Gastrocnemius medialis (tissue), 4 donors: ENCODE results near the gene HSPB2. TPM values are rescaled to one million over a fixed set of nuclear protein-coding genes. Genes with fewer than 3 reads are reported as not detected.

ENCODE experiments used
- ATAC-seq, 2 donors: fragments of 150-250 bp; one replicate each; pipeline ENCODE4 v1.9.1; 2016
- DNase-seq, 2 donors: peaks; one replicate each; pipeline ENCODE4 v3.0.0-alpha.2; 2019
- H3K27ac ChIP-seq, 4 donors: fragments of 200-600 bp; sonication (generic); 1 replicate in 1 of 4; 2 replicates in 3 of 4; pipeline ENCODE4 v1.5.1; 2016 to 2018; ENCODE audit warnings: mild to moderate bottlenecking in 2 of 4, moderate library complexity in 1 of 4
- H3K27me3 ChIP-seq, 3 donors: fragments of 200-600 bp; sonication (generic) in 2 of 3; 1 replicate in 1 of 3; 2 replicates in 2 of 3; pipeline versions ENCODE4 v1.5.1 to v1.6.0; 2016 to 2019; ENCODE audit warnings: mild to moderate bottlenecking in 1 of 3, moderate library complexity in 1 of 3
- H3K36me3 ChIP-seq, 2 donors: fragments of 200-600 bp; sonication (generic) in 1 of 2; one replicate each; pipeline ENCODE4 v1.5.1; 2017 to 2018
- H3K4me1 ChIP-seq, 2 donors: fragments of 200-600 bp; sonication (generic) in 1 of 2; one replicate each; pipeline ENCODE4 v1.5.1; 2016 to 2017; ENCODE audit warnings: mild to moderate bottlenecking in 2 of 2
- H3K4me3 ChIP-seq, 4 donors: fragments of 200-600 bp; sonication (generic) in 3 of 4; 1 replicate in 1 of 4; 2 replicates in 3 of 4; pipeline ENCODE4 v1.5.1; 2016 to 2019; ENCODE audit warnings: mild to moderate bottlenecking in 2 of 4
- H3K9me3 ChIP-seq, 3 donors: fragments of 200-600 bp; sonication (generic) in 2 of 3; 1 replicate in 1 of 3; 2 replicates in 2 of 3; pipeline ENCODE4 v1.5.1; 2016 to 2019
- CTCF ChIP-seq, 5 experiments: fragments of 450-650 bp in 3 of 5; fragments of 200-600 bp in 2 of 5; sonication (generic) in 2 of 5; IDR thresholded peaks in 4 of 5; conservative IDR thresholded peaks in 1 of 5; 1 replicate in 4 of 5; 2 replicates in 1 of 5; pipeline ENCODE4 v1.5.1; 2016 to 2019; ENCODE audit warnings: antibody characterized with exemption in 5 of 5, mild to moderate bottlenecking in 3 of 5, moderate library complexity in 3 of 5
- POLR2A ChIP-seq, 2 donors: fragments of 450-650 bp; IDR thresholded peaks; one replicate each; pipeline ENCODE4 v1.6.1; 2017; ENCODE audit warnings: antibody characterized with exemption in 2 of 2, mild to moderate bottlenecking in 2 of 2, moderate library complexity in 2 of 2
- in situ Hi-C, 4 donors: fragments of 200-750 bp; cut with MboI; loops; one replicate each; pipeline versions ENCODE4 v1.15.0 to v1.8.0; 2017; ENCODE audit warnings: low sequenced_read_pairs in 4 of 4
- intact Hi-C: fragments of 100-400 bp; cut with DNase I; formaldehyde crosslinking; loops from one replicate; pipeline ENCODE4 v1.15.1; 2023; ENCODE audit warnings: low total_unique reads
- total RNA-seq, 4 donors: library from RNA; depleted of rRNA; stranded (reverse); fragments of >200 nt; gene quantifications; one replicate each; pipeline versions ENCODE4 v1.1.0 to v1.2.3, GENCODE V29; 2016

The HSPB2 gene
- total RNA-seq, 4 donors from 2014 or later = 0.41 to 4.6 (median 2.4) TPM

DNA sequence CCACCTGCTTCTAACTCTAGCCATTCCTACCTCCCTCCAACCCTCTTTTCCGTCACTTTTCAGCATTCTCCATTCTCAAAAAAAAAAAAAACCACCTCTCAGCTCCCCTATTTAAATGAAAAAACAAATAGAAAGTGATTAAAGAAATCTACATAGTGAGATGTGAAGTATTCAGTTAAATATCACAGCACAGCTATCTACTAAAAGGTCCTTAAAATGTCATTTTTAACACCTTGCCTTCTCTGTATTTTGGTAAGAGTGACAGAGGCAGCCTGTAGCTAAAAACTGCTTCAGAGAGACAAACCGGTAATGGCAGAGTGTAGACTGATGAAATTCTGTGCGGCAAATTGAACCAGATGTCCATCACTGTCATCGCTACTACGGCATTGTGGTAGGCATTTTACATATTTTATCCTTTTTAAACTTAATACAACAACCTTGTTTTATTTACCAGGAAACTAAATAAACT lies 40.8 kb upstream of the HSPB2 start:
- no peaks in the 10 kb centered on the region for H3K27me3 ChIP-seq

DNA sequence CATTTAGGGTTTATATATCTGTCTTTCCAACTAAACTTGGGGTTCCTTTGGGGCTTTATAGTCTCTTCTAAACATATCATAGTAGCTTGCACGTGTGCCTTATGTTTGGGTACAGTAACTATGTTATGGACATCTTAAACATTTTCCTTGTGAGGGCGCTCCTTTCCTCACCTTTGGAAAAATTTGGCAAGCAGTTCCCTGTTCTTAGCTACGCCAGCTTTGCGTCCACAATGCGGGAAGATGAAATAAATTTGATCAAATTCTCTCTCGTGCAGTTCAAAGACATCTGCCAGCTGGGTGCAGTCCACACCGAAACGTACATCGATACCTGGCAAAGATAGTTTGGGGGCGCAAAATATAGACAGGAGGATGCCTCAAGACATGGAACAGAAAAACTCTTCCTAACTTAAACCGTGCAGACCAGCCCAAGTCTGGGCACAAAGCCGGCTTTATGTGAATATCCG lies 34.1 kb upstream of the HSPB2 start:
- in situ Hi-C loops = loop anchor here (5.0 to 10.0 kb wide), 6 partner anchors 34 to 206 kb away; partner anchors contain the start of genes CRYAB (in 1 of the 4), DIXDC1 (in 1 of the 4), HSPB2 (in 1 of the 4) and NKAPD1 (in 1 of the 4)
- Histone ChIP-seq H3K4me1 (peaks cover 8 to 19% of the 10 kb centered on the region in 2 donors), H3K27ac (peak overlapping the region; percentile 81 to 92 (median 88)), H3K36me3 (no peaks in the 10 kb centered on the region), H3K4me3 (peak overlapping the region; percentile 58 to 75 (median 68)), H3K9me3 (no peaks in the 10 kb centered on the region), H3K27me3 (no peaks in the 10 kb centered on the region)
- intact Hi-C loops = loop anchor here (2.0 to 10.0 kb wide), 6 partner anchors 32 to 1436 kb away; partner anchors contain the start of genes CRYAB, SDHD, TIMM8B and TTC12
- no peak for TF ChIP-seq POLR2A (IDR thresholded peaks at IDR 0.05)
- no peak for TF ChIP-seq CTCF (IDR thresholded peaks at IDR 0.05 in 4 of 5, conservative IDR thresholded peaks at IDR 0.05 in 1 of 5)
- ATAC-seq = peak; percentile 9 to 11
- DNase-seq = no peak

More for the DNA sequence above, 40.8 kb upstream of the HSPB2 start:
- Histone ChIP-seq H3K4me1 (peaks cover 17 to 18% of the 10 kb centered on the region in 2 donors), H3K9me3 (no peaks in the 10 kb centered on the region), H3K4me3 (peak overlapping the region; percentile 78 to 96 (median 86)), H3K36me3 (peaks cover 0 to 28% of the 10 kb centered on the region in 2 donors), H3K27ac (peak overlapping the region; percentile 90 to 95 (median 93))
- DNase-seq (no peak), ATAC-seq (peak; percentile 31 to 37)
- intact Hi-C loops (loop anchor here (10.0 kb wide), 1 partner anchor 1443 kb away; the partner anchor contains the start of gene TTC12), in situ Hi-C loops (loop anchor here (10.0 kb wide), 5 partner anchors 63 to 213 kb away; partner anchors contain the start of genes DIXDC1 (in 1 of the 4), NKAPD1 (in 1 of the 4), PIH1D2 (in 1 of the 4) and SDHD (in 1 of the 4))
- no peak for TF ChIP-seq CTCF (IDR thresholded peaks at IDR 0.05 in 4 of 5, conservative IDR thresholded peaks at IDR 0.05 in 1 of 5)
- no peak for TF ChIP-seq POLR2A (IDR thresholded peaks at IDR 0.05)

- in situ Hi-C loops (loop anchor here (5.0 to 10.0 kb wide), 6 partner anchors 33 to 206 kb away; partner anchors contain the start of genes CRYAB (in 1 of the 4), DIXDC1 (in 1 of the 4), HSPB2 (in 1 of the 4) and NKAPD1 (in 1 of the 4)), intact Hi-C loops (loop anchor here (1.0 to 10.0 kb wide), 7 partner anchors 32 to 1436 kb away; partner anchors contain the start of genes CRYAB, SDHD, TIMM8B and TTC12)
- peak; percentile 47 to 69 for TF ChIP-seq POLR2A (IDR thresholded peaks at IDR 0.05)
- peak; percentile 97 to 99 (median 98) for TF ChIP-seq CTCF (IDR thresholded peaks at IDR 0.05 in 4 of 5, conservative IDR thresholded peaks at IDR 0.05 in 1 of 5)
- H3K4me1 ChIP-seq = peaks cover 8 to 19% of the 10 kb centered on the region in 2 donors
- H3K27ac ChIP-seq = peak within 1 kb of the TSS; percentile 81 to 92 (median 88)
- ATAC-seq (peak; percentile 92 to 93), DNase-seq (peak; percentile 97 to 98)
- peak within 1 kb of the TSS; percentile 58 to 75 (median 68) for H3K4me3 ChIP-seq
- no peaks in the 10 kb centered on the region for H3K27me3 ChIP-seq
- H3K9me3 ChIP-seq = no peaks in the 10 kb centered on the region
- H3K36me3 ChIP-seq = no peaks in the 10 kb centered on the region
These were observed 33.5 kb upstream of the HSPB2 start, which contains the start of the genes CFAP68 and FDXACB1 for GRCh38 chr11:111878849-111879636. CFAP68 (plus strand) TSS chr11:111879541; CDS start chr11:111879561, 20 bp downstream. FDXACB1 (minus strand) TSS chr11:111879165; CDS start chr11:111879132, 33 bp downstream.

DNA sequence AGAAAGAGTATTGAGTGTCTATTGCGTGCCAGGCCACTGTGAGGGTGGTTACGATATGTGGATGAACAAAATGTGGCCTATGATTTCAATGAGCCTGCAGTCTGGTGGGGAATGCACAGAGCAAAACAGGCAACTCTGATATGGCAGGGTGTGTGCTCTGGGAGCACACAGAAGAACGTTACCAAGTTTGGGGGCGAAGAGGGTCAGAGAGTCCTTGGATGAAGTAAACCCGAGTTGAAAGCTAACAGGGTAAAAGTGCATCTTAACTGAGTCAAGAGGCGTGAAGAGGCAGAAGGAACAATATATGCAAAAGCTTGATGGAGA lies 32.9 kb upstream of the HSPB2 start:
- ATAC-seq = peak; percentile 1
- Histone ChIP-seq H3K27ac (peak overlapping the region; percentile 81 to 92 (median 88)), H3K27me3 (no peaks in the 10 kb centered on the region), H3K4me3 (peak overlapping the region; percentile 58 to 75 (median 68)), H3K4me1 (peaks cover 8 to 19% of the 10 kb centered on the region in 2 donors), H3K9me3 (no peaks in the 10 kb centered on the region), H3K36me3 (no peaks in the 10 kb centered on the region)
- in situ Hi-C loops = loop anchor here (5.0 to 10.0 kb wide), 6 partner anchors 33 to 205 kb away; partner anchors contain the start of genes CRYAB (in 1 of the 4), DIXDC1 (in 1 of the 4), HSPB2 (in 1 of the 4) and NKAPD1 (in 1 of the 4)
- DNase-seq = no peak
- no peak for TF ChIP-seq POLR2A (IDR thresholded peaks at IDR 0.05)
- TF ChIP-seq CTCF (IDR thresholded peaks at IDR 0.05 in 4 of 5, conservative IDR thresholded peaks at IDR 0.05 in 1 of 5) = no peak
- intact Hi-C loops = loop anchor here (1.0 to 10.0 kb wide), 7 partner anchors 31 to 1435 kb away; partner anchors contain the start of genes CRYAB, SDHD, TIMM8B and TTC12
